Activated CD4-positive, alpha-beta memory T cell treated with anti-CD3 and anti-CD28 coated beads for 36 hours (primary cell): ENCODE results near the gene RBMS1. TPM values are rescaled to one million over a fixed set of nuclear protein-coding genes. Genes with fewer than 3 reads are reported as not detected.
A peak's percentile ranks its signal among the peaks of the same experiment; 100 is the strongest.
"Not testable (repeated sequence)": the region's sequence is repeated elsewhere in the genome, so short reads cannot be mapped to it uniquely, and the experiment has no call there.

Experiments
- CTCF ChIA-PET: fragments of 350-600 bp; sonication (Branson Sonifier 250); formaldehyde crosslinking; loops from one replicate; lab custom pipeline; 2021; ENCODE audit warnings: antibody characterized with exemption, inconsistent platforms; lab: Charles Lee
- POLR2A ChIA-PET: fragments of 350-600 bp; sonication (Branson Sonifier 250); formaldehyde crosslinking; loops from one replicate; lab custom pipeline; 2021; ENCODE audit warnings: antibody characterized with exemption; lab: Charles Lee
- DNase-seq: peaks from one replicate; pipeline ENCODE4 v3.0.0-alpha.2; 2020
- H3K27ac Mint-ChIP-seq: one replicate; pipeline ENCODE4 v1.8.0; 2021; ENCODE audit warnings: mixed read lengths
- H3K27me3 Mint-ChIP-seq: one replicate; pipeline ENCODE4 v1.8.0; 2021; ENCODE audit warnings: mixed read lengths
- H3K36me3 Mint-ChIP-seq: one replicate; pipeline ENCODE4 v1.8.0; 2021; ENCODE audit warnings: mixed read lengths
- H3K4me1 Mint-ChIP-seq: one replicate; pipeline ENCODE4 v1.8.0; 2021; ENCODE audit warnings: low read depth, mixed read lengths
- H3K4me3 Mint-ChIP-seq: one replicate; pipeline ENCODE4 v1.8.0; 2021; ENCODE audit warnings: mild to moderate bottlenecking, mixed read lengths
- H3K9me3 Mint-ChIP-seq: one replicate; pipeline ENCODE4 v1.8.0; 2021; ENCODE audit warnings: mixed read lengths
- intact Hi-C: fragments of 100-400 bp; cut with micrococcal nuclease; formaldehyde crosslinking; loops from one replicate; pipeline ENCODE4 v1.15.1; 2023
- total RNA-seq, 2 experiments: library from RNA; stranded (reverse); gene quantifications; one replicate each; pipeline ENCODE4 v1.2.3, GENCODE V29; 2021

The RBMS1 gene
- total RNA-seq, 2 experiments from 2014 or later: 37.9 to 40.0 TPM

DNA sequence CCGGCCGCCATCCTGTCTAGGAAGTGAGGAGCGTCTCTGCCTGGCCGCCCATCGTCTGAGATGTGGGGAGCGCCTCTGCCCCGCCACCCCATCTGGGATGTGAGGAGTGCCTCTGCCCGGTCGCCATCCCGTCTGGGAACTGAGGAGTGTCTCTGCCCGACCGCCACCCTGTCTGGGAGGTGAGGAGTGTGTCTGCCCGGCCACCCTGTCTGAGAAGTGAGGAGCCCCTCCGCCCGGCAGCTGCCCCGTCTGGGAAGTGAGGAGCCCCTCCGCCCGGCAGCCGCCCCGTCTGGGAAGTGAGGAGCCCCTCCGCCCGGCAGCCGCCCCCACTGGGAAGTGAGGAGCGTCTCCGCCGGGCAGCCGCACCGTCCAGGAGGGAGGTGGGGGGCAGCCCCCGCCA is 44.8 kb downstream of the RBMS1 start:
- CTCF ChIA-PET, DNase-seq, POLR2A ChIA-PET, H3K9me3 Mint-ChIP-seq, H3K27ac Mint-ChIP-seq, H3K36me3 Mint-ChIP-seq, intact Hi-C loops, H3K4me3 Mint-ChIP-seq, H3K27me3 Mint-ChIP-seq, H3K4me1 Mint-ChIP-seq: not testable (repeated sequence)

DNA sequence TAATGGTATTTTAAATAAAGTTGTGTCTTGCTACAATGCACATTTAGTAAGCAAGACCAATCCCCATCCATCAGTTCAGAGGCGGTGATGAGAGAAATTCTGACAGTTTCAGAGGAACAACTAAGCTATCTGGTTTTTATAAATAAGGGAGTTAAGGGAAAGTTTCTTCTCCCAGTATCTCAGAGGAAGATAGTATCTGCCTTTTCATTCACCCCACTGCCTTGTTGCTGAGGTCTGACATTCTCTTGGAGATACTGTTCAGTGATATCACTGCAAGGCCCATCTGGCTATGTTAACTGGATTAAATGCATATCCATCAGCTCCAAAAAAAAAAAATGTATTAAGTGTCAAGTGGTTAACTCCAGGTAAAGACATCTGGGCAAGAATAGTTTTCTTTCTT is 47.9 kb downstream of the RBMS1 start:
- no peak for DNase-seq
- Mint-ChIP-seq H3K4me1 (peaks cover 7% of the 10 kb centered on the region), H3K27me3 (no peaks in the 10 kb centered on the region), H3K4me3 (no peak overlapping the region), H3K9me3 (peaks cover 4% of the 10 kb centered on the region), H3K27ac (no peak overlapping the region), H3K36me3 (peaks cover 6% of the 10 kb centered on the region)
- intact Hi-C loops: no loop called here
- CTCF ChIA-PET: no interaction called here
- POLR2A ChIA-PET: no interaction called here

DNA sequence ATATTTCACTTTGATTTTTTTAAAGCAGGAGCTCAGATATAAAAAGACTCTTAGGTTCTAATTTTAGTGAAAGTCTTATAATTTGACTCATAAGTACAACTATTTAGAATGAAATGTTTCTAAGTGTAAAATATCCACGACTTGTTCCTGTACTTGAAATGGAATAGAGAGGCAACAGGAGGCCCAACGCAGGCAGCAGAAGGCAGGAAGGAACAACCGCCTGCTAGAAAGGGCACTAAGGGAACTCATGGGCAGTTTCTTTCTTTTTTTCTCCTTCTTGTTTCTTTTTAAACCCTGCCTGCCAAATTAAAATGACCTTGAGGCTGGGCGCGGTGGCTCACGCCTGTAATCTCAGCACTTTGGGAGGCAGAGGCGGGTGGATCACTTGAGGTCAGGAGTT is 51.0 kb downstream of the RBMS1 start:
- peaks cover 4% of the 10 kb centered on the region for H3K9me3 Mint-ChIP-seq
- no peak for DNase-seq
- peaks cover 7% of the 10 kb centered on the region for H3K4me1 Mint-ChIP-seq
- ChIA-PET POLR2A (no interaction called here), CTCF (no interaction called here)
- no peaks in the 10 kb centered on the region for H3K27me3 Mint-ChIP-seq
- no peak overlapping the region for H3K27ac Mint-ChIP-seq
- H3K36me3 Mint-ChIP-seq: peaks cover 17% of the 10 kb centered on the region
- intact Hi-C loops: no loop called here
- no peak overlapping the region for H3K4me3 Mint-ChIP-seq

DNA sequence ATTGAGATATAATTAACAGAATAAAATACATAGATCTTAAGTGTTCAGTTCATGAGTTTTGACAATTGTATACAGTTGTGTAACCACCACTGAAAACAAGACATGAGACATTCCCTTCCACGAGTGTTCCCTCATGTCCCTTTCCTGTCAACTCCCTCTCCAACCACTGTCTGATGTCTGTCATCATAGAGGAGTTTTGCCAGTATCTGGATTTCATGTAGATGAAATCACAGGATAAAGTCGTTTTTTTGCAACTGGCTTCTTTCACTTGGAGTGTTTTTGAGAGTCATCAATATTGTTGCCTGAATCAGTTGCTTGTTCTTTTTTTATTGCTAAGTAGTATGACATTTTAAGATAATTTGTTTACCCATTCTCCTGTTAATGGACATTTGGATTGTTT is 52.7 kb downstream of the RBMS1 start:
- Mint-ChIP-seq H3K4me3 (no peak overlapping the region), H3K27me3 (no peaks in the 10 kb centered on the region), H3K27ac (no peak overlapping the region), H3K9me3 (peaks cover 4% of the 10 kb centered on the region), H3K36me3 (peaks cover 19% of the 10 kb centered on the region), H3K4me1 (peaks cover 7% of the 10 kb centered on the region)
- CTCF ChIA-PET: no interaction called here
- no peak for DNase-seq
- intact Hi-C loops: no loop called here
- POLR2A ChIA-PET: no interaction called here

DNA sequence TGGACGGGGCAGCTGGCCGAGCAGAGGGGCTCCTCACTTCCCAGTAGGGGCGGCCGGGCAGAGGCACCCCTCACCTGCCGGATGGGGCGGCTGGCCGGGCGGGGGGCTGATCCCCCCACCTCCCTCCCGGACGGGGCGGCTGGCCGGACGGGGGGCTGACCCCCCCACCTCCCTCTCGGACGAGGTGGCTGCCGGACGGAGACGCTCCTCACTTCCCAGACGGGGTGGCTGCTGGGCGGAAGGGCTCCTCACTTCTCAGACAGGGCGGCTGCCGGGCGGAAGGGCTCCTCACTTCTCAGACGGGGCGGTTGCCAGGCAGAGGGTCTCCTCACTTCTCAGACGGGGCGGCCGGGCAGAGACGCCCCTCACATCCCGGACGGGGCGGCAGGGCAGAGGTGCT is 54.6 kb downstream of the RBMS1 start:
- peaks cover 10% of the 10 kb centered on the region for H3K4me1 Mint-ChIP-seq
- CTCF ChIA-PET, H3K4me3 Mint-ChIP-seq, H3K9me3 Mint-ChIP-seq, intact Hi-C loops, H3K27me3 Mint-ChIP-seq, POLR2A ChIA-PET, H3K27ac Mint-ChIP-seq, DNase-seq: not testable (repeated sequence)
- H3K36me3 Mint-ChIP-seq: peaks cover 19% of the 10 kb centered on the region

DNA sequence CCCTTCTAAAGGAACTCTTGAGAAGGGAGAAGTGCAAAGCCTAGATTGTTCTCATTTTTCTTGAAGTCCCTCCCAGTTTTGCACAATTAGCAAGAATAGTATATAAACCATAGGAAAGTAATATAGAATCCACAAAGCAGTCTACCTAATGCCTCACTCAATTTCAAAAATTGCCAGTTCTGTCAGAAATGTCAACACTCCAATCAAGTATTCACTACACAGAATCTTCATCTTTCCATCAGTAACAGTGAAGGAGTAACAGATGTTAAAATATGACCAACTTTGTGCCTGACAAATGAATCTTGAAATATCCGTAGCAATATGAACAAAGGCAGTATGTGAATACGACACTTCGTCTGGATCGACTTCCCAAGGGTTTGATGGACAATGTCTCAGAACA is 56.3 kb downstream of the RBMS1 start:
- no peak overlapping the region for H3K4me3 Mint-ChIP-seq
- intact Hi-C loops: no loop called here
- no peak for DNase-seq
- no peaks in the 10 kb centered on the region for H3K27me3 Mint-ChIP-seq
- H3K36me3 Mint-ChIP-seq: peaks cover 13% of the 10 kb centered on the region
- H3K4me1 Mint-ChIP-seq: peaks cover 24% of the 10 kb centered on the region
- POLR2A ChIA-PET: no interaction called here
- CTCF ChIA-PET: no interaction called here
- no peaks in the 10 kb centered on the region for H3K9me3 Mint-ChIP-seq
- no peak overlapping the region for H3K27ac Mint-ChIP-seq

DNA sequence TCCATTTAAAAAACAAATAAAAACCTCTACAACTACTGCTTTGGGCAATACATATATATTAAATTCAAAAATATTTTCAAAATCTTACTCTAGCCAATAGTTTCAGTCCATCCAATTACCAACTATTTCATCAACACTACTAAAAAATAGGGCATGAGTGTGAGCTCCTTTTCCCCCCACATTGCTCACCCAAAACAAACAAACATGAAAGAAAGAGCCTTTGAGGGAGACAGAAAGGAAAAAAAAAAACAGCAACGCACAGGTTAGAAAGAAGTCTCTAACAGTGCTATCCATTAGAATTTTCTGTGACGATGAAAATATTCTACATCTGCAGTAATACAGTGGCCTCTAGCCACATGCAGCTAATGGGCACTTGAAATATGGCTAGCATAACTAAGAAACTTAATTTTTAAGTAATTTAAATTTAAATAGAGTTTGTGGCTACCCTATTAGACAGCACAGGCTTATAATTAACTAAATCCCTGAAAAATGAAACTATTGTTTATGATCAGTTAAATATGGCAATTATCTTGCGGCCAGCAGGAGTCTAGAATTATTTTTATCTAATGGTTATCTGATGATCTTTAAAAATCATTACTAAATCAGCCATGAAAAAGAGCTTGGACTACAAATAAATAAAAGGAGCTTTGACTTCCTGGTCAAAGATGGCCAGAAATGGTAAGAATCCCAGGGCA is 59.2 kb downstream of the RBMS1 start:
- Mint-ChIP-seq H3K4me3 (no peak overlapping the region), H3K27ac (no peak overlapping the region), H3K9me3 (peaks cover 13% of the 10 kb centered on the region), H3K27me3 (no peaks in the 10 kb centered on the region), H3K36me3 (peaks cover 19% of the 10 kb centered on the region), H3K4me1 (peaks cover 37% of the 10 kb centered on the region)
- DNase-seq: no peak
- intact Hi-C loops: no loop called here
- ChIA-PET CTCF (interaction anchor here (1.2 kb wide), 1 partner anchor 54 kb away, joined by 3 read pairs; no protein-coding TSS in a partner anchor), POLR2A (interaction anchor here (0.7 kb wide), 1 partner anchor 13 kb away, joined by 3 read pairs; no protein-coding TSS in a partner anchor)

DNA sequence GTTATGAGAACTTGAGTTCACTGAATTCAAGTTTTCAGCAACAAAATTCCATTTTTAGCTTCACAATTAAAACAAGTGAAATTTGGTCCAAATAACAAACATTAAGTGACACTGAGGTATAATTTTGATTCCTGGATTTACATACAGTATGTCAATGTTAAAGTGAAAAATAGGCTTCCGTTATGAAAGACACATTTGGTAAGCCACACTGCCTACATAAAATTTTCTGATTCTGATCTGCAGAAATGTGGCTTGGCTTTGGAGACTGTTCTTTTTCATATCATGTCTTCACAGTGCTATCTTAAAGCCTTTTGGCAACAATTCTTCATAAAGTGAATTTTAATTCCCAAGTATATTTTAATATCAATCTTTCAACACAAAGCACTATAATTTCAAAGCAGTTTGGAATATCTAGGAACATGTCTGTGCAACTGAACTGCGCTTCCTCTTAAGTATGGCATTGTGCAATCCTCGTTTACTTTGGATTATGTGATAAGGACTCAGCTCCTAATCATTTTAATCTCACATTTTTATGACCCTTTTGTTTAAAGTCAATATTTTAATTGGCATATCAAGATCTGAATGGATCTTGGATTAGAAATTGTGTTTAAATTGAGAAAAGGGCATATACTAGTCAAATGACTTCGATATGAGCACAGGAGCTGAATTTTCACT is 60.0 kb downstream of the RBMS1 start:
- Mint-ChIP-seq H3K9me3 (peaks cover 13% of the 10 kb centered on the region), H3K4me3 (no peak overlapping the region), H3K36me3 (peaks cover 19% of the 10 kb centered on the region), H3K27ac (no peak overlapping the region), H3K27me3 (no peaks in the 10 kb centered on the region), H3K4me1 (peaks cover 40% of the 10 kb centered on the region)
- ChIA-PET POLR2A (interaction anchor here (0.6 to 0.7 kb wide), 2 partner anchors 14 to 257 kb away, joined by 3 read pairs; no protein-coding TSS in a partner anchor), CTCF (interaction anchor here (1.2 kb wide), 2 partner anchors 55 to 109 kb away, joined by 3 read pairs; no protein-coding TSS in a partner anchor)
- intact Hi-C loops: no loop called here
- no peak for DNase-seq

DNA sequence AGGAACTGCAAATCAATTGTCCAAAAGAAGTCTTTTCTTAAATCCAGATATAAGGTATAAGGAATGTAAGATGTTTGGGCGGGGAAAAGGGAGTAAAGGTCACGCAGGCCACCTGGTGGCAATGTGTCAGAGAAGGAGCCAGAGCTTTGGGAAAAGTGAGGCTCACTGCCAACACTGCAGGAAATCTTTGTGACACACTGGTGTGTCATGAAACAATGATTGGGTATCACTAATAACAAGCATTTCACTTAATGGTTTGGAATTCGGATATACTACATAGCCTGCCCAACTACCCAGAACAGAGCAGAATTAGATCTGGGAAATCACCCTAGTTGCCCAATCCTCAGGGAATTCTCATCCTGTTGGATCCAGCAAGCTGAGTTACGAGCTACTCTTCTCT is 61.0 kb downstream of the RBMS1 start:
- intact Hi-C loops: no loop called here
- DNase-seq: no peak
- Mint-ChIP-seq H3K27me3 (no peaks in the 10 kb centered on the region), H3K36me3 (peaks cover 14% of the 10 kb centered on the region), H3K4me3 (no peak overlapping the region), H3K9me3 (peaks cover 13% of the 10 kb centered on the region), H3K27ac (no peak overlapping the region), H3K4me1 (peaks cover 48% of the 10 kb centered on the region)
- ChIA-PET POLR2A (no interaction called here), CTCF (interaction anchor here (0.7 to 1.7 kb wide), 4 partner anchors 19 to 118 kb away, joined by 3 to 4 read pairs (median 3); no protein-coding TSS in a partner anchor)

DNA sequence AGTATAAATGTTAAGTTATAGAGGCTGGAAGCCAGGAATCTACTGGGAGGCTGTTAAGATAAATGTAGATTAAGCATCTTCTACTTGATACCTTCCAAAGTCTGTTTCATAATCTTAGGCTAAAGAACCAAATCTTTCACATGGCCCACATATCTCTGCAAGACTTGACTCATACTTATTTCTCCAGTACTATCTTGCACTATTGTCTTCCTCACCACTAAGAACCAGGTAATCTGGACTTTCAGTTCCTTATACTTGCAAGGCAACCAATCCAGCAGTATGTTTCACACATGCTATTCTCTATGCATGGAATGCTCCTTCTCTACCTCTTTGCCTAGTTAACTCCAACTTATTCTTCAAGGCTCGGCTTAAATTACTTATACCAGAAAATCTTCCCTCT is 62.2 kb downstream of the RBMS1 start:
- Mint-ChIP-seq H3K4me1 (peaks cover 52% of the 10 kb centered on the region), H3K4me3 (no peak overlapping the region), H3K27ac (no peak overlapping the region), H3K36me3 (peaks cover 11% of the 10 kb centered on the region), H3K9me3 (peaks cover 13% of the 10 kb centered on the region), H3K27me3 (no peaks in the 10 kb centered on the region)
- CTCF ChIA-PET: interaction anchor here (0.9 to 2.3 kb wide), 4 partner anchors 18 to 56 kb away, joined by 3 to 13 read pairs (median 4); no protein-coding TSS in a partner anchor
- POLR2A ChIA-PET: no interaction called here
- no peak for DNase-seq
- intact Hi-C loops: no loop called here

DNA sequence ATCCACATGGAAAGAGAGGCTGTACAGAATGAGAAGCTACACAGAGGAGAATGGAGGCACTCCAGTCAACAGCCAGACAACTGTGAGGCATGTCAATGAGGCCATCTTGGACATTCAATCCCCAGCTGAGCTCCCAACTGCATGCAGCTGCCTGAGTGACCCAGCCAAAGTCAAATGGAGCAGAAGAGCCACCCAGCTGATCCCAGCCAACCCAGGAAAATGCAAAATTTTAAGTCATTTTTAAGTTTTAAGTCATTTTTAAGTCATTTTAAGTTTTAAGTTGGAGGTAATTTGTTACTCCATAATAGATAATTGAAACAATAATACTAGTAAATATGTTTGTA is 63.6 kb downstream of the RBMS1 start:
- Mint-ChIP-seq H3K27ac (no peak overlapping the region), H3K4me3 (no peak overlapping the region), H3K27me3 (no peaks in the 10 kb centered on the region), H3K36me3 (peaks cover 11% of the 10 kb centered on the region), H3K4me1 (peaks cover 61% of the 10 kb centered on the region), H3K9me3 (peaks cover 13% of the 10 kb centered on the region)
- CTCF ChIA-PET: interaction anchor here (1.2 to 3.8 kb wide), 15 partner anchors 15 to 564 kb away, joined by 3 to 29 read pairs (median 6); no protein-coding TSS in a partner anchor
- no peak for DNase-seq
- POLR2A ChIA-PET: interaction anchor here (2.5 kb wide), 1 partner anchor 23 kb away, joined by 11 read pairs; no protein-coding TSS in a partner anchor
- intact Hi-C loops: no loop called here

DNA sequence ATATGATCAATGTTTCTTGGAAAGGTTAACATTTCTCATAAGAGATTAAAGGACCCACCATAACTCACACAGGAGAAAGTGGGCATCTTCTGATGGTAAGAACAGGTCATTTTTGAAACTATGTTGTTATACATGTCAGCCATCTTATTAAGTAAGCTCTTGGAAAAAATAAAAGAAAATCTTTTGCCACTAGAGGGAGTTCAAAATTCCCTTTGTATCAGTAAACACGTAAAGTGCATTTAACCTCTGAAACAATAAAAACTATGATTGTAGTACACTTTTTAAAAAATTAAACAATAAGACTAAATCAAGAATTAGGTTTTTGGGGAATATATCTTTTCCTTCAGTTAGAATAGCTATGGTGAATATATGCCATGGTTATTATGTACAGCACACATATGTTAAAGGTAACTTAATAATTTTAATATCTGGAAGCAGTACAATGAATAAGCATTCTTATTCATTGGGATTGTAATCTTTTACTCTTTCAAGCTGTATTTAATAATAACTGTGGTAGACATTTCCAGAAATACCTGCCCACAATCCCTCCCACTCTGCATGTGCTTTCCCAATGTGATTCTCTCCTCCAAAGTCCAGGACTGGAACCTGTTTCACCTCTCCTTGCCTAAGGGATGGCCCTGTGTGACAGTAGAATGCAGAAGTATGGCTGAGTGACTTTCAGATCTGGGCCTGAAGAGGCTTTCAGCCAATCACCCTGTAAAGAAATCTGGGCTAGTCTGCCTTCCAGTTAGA is 64.2 kb downstream of the RBMS1 start:
- POLR2A ChIA-PET: interaction anchor here (2.5 kb wide), 1 partner anchor 22 kb away, joined by 11 read pairs; no protein-coding TSS in a partner anchor
- intact Hi-C loops: loop anchor here (1.0 to 5.0 kb wide), 7 partner anchors 12 to 563 kb away; partner anchors contain the start of gene RBMS1
- peaks cover 13% of the 10 kb centered on the region for H3K9me3 Mint-ChIP-seq
- H3K4me3 Mint-ChIP-seq: no peak overlapping the region
- no peaks in the 10 kb centered on the region for H3K27me3 Mint-ChIP-seq
- peaks cover 11% of the 10 kb centered on the region for H3K36me3 Mint-ChIP-seq
- H3K27ac Mint-ChIP-seq: peak overlapping the region; percentile 69
- DNase-seq: no peak
- CTCF ChIA-PET: interaction anchor here (0.6 to 3.8 kb wide), 33 partner anchors 10 to 633 kb away, joined by 3 to 29 read pairs (median 5); partner anchors contain the start of gene RBMS1
- peaks cover 58% of the 10 kb centered on the region for H3K4me1 Mint-ChIP-seq
